ENCODE results near the gene DGKI.
A peak's percentile ranks its signal among the peaks of the same experiment; 100 is the strongest.

DGKI gene

GRCh38 chr7:137685433-137686164 is 161.2 kb downstream of the DGKI start:
- no peak for DNase-seq

GRCh38 chr7:137684776-137685175 is 162.0 kb downstream of the DGKI start:
- no peak for DNase-seq

GRCh38 chr7:137684316-137684715 is 162.5 kb downstream of the DGKI start:
- DNase-seq: no peak

- no peak for DNase-seq
Measured at GRCh38 chr7:137682596-137682995, 164.2 kb downstream of the DGKI start.

GRCh38 chr7:137681657-137682562 is 164.9 kb downstream of the DGKI start:
- DNase-seq: no peak

DNA sequence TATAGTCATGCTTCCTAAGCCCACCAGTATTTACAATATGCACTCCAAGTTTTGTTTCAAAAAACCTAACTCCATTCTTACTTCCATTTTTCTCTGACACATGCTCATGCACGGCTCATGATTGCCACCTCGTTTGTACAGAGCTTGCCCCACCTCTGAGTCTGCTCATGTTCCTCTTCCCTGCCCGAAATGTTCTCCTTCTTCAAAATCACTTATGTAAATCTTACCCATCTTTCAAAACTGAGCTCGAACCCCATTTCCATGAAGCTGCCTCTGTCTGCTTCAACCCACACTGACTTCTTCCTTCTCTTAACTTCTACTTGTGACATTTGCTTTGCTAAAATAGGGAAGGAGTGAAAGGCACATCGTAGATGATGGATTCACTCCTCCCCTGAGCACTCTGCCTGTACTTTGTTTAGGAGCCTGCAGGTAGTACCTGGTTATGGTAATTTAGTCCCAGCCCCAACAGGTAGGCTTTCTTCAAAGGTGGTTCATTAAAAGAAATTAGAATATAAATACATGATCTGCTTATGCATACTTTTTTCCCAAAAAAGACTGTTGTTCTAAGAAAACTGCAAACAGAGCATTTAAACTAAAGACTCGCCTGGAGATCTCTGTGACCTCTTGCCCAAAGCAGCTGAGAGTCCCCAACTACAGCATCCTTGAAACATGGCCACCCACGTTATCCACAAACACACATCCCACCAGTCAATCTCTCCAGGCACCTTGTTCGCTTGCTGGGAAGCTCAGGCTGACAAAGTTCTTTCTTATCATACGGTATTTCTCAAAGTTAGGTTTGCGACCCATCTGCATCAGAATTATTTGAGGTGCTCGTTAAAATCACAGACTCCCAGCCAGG is 172.0 kb downstream of the DGKI start:
- no peak for DNase-seq

DNA sequence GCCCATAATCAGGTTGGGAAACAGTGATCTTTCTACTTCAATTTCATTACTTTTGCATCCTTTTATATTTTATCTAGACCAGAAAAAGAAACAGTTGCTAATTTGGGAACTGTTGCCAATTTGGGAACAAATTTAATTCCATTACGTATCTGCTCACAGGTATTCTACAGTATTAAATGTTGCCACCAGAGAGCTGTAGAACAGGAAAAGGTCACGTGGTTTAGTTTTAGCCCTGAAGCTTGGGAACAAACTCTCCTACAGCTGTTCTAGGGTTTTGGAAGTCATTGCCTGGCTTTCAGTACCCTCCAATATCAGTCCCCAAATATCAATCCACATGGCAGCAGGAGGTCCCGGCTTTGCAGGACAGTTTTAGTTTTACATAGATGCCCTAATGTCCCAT is 172.7 kb downstream of the DGKI start:
- no peak for DNase-seq

- no peak for DNase-seq
Measured at GRCh38 chr7:137671920-137672319, 174.9 kb downstream of the DGKI start.

- peak in 3 of 14 donors; percentile 5 to 27 (median 21) for DNase-seq
Measured at GRCh38 chr7:137670222-137671064, 176.3 kb downstream of the DGKI start.

DNA sequence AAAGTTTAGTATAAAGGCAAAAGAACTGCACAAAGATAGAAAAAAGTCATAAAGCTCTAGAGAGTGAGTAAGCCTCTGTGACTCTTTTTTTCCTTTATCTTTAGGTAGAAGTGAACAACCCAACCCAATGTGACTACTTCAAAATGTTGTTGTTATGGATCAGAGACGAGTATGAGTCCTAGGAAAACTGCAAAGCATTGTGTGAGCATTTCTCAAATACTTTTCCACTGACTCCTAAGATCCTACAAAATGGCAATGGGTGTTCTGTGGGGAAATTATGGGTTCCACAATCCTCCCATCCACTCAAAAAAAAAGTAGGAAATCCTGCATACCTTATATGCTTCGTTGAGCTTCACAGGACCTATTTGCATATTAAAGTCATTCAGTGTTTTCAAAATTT is 177.1 kb downstream of the DGKI start:
- DNase-seq: no peak

DNA sequence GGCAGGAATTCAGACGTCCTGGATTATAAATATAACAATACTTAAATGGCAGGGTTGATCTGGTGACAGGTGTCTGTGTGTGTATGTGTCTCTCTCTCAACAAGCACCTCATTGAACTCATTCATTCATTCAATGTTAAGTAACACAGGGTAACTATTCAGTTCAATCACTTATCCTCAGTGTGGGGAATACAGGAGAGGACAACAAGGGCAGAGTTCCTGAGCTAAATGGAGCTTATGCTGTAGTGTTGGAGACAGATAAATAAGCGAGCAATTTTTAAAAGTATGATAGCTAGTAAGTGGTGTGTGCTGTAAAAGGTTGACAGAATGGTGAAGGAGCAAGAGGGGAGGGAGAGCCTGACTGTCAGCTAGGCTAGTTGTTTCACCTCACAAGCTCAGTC is 178.4 kb downstream of the DGKI start:
- DNase-seq: no peak

DNA sequence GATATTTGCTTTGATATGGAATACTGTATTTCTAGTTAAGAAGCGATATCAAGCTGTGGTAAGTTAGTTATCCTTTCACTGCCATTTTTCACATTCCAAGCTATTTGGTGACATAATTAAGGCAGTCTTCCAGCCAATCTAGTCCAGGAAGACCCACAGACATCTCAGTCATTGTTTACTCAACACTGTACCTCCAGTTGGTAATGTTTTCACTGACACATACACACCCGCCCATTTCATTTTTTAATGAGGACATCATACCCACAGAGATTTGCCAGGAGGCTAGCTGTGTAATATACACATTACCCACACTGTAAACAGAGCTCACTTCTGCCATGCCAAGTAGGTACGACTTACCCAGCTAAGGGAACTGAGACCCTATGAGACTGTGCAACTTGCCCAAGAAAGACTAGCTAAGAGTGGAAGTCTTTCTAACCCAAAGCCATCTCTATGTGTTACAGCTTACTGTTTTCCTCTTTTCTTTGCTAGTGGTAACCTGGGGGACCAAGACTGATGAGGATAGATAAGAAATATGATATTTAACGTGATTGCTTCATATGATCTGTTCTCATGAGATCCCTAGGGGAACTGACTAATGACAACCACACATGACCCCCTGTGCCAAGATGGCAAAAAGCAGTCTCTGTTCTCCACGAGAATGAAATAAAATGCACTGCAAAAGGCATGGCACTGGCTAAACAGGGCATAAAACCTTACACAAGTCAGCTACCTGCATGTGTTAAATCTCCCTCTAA is 179.0 kb downstream of the DGKI start:
- no peak for DNase-seq

GRCh38 chr7:137664846-137665245 is 181.9 kb downstream of the DGKI start:
- no peak for DNase-seq

DNA sequence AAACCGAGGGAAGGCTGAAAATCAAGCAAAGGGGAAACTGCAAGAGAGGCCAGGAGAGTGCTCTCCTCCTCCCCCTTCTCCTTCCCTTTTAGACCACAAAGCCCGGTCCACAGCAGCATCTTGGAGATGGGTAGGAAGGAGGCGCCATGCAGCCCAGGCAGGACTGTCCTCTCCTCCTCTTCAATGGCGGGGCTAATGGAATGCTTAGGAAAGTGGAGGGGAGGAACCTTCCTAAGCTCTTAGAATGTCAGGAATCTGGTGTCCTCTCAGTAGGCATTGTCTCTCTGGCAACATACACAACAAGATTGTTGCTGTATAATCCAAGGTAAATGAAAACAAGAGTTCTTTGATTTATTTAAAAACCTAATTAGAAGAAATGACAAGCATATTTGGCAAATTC is 185.1 kb downstream of the DGKI start:
- no peak for DNase-seq

DNA sequence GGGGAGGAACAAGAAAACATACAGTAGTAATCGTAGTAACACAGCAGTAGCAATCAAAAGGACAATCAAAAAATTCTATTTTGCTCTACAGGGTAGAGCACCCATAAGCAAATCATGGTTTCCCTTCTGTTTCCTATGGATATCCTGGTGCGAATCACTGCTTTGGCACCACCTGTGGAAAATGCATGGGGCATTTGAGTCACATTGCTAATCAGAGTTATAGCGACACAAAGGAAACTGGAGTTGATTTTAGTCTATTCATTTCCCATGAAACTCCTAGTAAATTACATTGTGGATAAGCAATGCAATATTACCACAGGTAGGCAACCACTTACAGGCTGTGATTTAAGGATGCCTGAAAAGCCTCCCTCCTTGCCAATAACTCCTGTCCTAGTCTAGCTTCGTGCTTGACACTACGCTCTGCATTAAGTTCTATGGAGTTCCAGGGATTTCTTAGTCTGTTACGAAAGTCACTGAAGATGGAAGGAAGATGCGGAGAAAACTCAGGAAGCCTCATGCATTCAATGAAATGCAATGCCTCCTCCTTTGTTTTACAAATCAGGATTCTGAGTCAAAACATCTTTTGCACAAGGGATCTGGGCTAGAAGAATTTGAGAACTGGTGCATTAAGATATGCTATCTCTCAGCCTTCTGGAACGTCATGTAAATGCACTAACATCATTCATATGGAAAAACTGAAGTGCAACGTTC is 188.4 kb downstream of the DGKI start:
- no peak for DNase-seq

DNA sequence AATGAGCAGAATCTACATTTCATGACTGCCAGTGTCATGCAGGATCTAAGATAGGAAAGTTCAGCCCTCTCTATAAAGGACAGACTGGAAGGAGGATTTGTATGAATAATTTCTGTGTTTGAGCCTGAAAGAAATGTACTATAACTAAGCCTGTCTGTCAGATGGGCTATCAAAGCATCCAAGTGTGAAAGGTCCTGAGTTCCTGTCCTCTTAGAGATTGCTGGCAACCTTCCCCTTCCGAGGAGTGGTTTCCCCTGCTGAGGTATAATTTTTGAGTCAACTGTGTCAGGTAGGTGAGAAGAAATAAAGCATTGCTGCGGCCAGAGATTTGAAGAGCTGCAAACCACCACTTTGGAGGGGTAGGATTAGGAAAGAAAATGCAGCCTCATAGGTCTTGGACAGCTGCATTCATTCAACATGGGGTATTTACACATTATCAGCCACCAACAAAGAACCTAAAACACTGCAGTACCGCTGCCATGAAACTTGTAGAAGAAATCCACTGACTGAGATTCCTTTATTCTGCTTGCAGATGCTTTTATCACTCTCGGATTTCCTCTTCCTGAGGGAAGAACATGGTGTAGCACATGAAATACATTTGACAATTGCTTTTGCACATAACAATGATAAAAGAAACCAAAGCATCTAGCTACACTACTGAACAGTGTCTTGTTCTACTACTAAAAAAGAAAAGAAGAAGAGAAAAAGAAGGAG is 189.1 kb downstream of the DGKI start:
- peak in 1 of 14 donors; percentile 9 for DNase-seq

DNA sequence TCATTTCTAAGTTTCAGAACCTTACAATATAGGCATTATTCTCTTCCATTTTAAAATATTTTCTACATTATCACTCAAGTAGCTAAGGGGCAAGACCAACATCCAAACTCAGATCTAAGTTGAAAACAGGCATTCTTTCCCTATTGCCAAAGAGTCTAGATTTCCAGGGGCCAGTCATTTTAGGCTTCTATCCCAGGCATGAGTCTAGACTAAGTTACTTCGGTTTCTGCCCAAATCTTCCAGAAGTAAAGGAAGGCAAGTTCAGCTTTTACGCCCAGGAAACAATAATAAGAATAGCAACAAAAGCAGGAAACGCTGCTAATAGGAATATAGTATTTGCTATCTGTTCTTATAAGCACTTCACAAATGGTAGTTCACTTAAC is 189.9 kb downstream of the DGKI start:
- DNase-seq: no peak

- peak in 13 of 14 donors; percentile 2 to 69 (median 29) for DNase-seq
Measured at GRCh38 chr7:137656227-137656849, 190.4 kb downstream of the DGKI start.

DNA sequence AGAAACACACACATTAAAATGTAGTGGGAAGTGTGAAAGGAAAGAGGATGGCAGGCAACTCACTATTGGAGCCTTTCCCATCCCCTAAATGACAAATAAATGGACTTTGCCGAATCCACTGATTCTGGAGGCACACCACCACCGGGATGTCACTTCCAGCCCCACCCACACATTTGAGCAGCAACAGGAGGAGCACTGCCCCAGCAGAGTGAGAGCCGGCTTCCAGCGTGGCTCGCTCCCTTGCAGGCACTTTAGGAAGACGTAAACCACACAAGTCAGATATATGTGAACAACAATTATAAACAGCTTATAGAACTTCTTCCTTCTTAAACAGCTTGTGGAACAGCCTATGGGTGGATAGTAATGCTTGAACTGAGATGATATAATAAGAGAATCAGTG is 191.0 kb downstream of the DGKI start:
- DNase-seq: no peak
